ENCODE results near the gene ID4.

ID4 gene

DNA sequence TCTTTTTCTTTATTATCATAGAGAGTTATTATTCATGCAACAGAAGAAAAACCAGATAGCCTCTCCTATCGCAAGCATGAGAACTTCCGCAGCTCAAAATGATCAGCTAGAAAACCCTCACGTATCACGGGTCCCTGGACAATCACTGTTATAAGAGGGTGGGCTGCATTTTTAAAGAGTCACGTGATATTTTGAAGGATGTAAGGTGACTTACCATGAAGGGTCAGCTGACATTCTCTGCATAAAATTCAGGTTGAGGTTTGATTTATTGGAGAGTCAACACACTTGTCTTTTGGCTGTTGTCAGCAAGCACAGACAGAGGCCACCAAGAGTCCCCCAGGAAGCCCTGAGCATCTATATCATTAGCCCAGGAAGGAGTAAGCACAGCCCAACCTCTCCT lies 39.5 kb downstream of the ID4 start:
- TF ChIP-seq, protein P1, sequence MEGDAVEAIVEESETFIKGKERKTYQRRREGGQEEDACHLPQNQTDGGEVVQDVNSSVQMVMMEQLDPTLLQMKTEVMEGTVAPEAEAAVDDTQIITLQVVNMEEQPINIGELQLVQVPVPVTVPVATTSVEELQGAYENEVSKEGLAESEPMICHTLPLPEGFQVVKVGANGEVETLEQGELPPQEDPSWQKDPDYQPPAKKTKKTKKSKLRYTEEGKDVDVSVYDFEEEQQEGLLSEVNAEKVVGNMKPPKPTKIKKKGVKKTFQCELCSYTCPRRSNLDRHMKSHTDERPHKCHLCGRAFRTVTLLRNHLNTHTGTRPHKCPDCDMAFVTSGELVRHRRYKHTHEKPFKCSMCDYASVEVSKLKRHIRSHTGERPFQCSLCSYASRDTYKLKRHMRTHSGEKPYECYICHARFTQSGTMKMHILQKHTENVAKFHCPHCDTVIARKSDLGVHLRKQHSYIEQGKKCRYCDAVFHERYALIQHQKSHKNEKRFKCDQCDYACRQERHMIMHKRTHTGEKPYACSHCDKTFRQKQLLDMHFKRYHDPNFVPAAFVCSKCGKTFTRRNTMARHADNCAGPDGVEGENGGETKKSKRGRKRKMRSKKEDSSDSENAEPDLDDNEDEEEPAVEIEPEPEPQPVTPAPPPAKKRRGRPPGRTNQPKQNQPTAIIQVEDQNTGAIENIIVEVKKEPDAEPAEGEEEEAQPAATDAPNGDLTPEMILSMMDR (IDR thresholded peaks at IDR 0.05; ENCODE audit: low read depth, low read length, missing control alignments), result no peak
- no peak overlapping the region for H3K4me3 ChIP-seq (replicated peaks; ENCODE audit: low read depth, low read length)
- DNase-seq (ENCODE audit: extremely low read depth, low read depth), result no peak

DNA sequence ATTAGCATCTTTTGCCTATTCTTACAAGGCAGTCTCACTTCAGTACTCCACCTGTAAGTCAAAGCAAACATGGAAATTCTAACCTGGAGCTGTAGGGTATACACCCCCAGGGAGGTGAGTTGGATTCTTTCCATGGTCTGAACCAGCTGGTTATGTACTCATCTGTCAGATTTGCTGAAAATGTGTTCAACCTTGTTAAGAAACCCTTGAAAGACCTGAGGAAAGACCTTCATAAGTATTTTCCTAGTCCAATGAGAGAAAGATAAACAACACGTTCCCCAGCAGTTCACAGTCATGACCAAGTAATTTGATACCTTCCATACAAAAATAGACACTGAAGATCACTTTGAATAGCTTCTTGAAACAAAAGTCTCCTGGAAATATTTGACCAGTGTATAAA lies 42.5 kb downstream of the ID4 start:
- H3K4me3 ChIP-seq (replicated peaks; ENCODE audit: low read depth, low read length), result no peak overlapping the region
- no peak for DNase-seq (ENCODE audit: extremely low read depth, low read depth)
- TF ChIP-seq, protein P1 (IDR thresholded peaks at IDR 0.05; ENCODE audit: low read depth, low read length, missing control alignments), result no peak

DNA sequence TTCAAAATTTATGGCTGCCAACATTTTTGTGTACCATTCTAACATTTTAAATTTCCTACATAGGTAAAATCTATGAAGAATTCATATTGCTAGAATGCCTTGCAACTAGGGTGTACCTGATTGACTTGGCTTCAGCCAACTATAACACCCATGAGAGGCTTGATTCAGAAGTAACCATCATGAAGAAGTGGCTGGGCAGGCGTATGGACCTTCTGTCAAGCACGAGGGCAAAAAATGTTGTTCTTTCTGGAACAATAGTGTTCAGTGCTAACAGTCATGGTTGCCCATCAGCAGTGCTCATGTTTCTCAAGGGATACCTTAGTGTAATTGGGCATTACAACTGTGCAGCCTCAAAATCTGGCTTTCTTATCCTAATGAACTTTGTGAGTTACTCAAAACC lies 42.9 kb downstream of the ID4 start:
- TF ChIP-seq, protein P1 (IDR thresholded peaks at IDR 0.05; ENCODE audit: low read depth, low read length, missing control alignments), result no peak
- no peak overlapping the region for H3K4me3 ChIP-seq (replicated peaks; ENCODE audit: low read depth, low read length)
- DNase-seq (ENCODE audit: extremely low read depth, low read depth), result no peak

DNA sequence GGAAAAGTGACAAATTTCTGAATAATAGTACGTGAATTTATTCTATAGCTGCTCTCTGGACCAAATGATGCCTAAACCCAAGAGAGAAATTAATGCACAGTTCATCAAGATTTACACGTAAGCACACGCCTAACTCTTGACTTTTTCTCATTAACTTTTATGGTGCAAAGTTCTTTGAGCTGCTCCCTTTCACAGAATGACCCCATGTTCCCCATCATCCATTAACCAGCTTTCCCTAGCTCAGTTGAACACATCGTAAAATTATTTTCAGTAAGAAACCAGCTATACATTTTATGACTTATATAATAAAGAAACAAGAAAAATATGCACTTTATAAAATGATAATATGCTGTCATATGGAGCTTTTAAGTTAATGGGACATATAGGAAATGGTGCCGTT lies 54.3 kb downstream of the ID4 start:
- no peak overlapping the region for H3K4me3 ChIP-seq (replicated peaks; ENCODE audit: low read depth, low read length)
- TF ChIP-seq, protein P1 (IDR thresholded peaks at IDR 0.05; ENCODE audit: low read depth, low read length, missing control alignments), result no peak
- DNase-seq (ENCODE audit: extremely low read depth, low read depth), result no peak
